Measurements from ENCODE around the gene TRIOBP. TPM values are rescaled to one million over a fixed set of nuclear protein-coding genes. Genes with fewer than 3 reads are reported as not detected.

Gene TRIOBP
- total and polyA plus RNA-seq, 2 of the 13 experiments (the other 11 are each of a cell fraction or from before 2014, with no cell fraction given): 6.1 to 15.4 TPM

GRCh38 chr22:37734964-37735451, 38.2 kb downstream of the TRIOBP start (continued):
- TF ChIP-seq ZFP90 (CRISPR knock-in tag; IDR thresholded peaks at IDR 0.05; ENCODE audit: borderline replicate concordance) (peak; percentile 84; the same call in 1 of the 2 replicates), PHF8 (CRISPR knock-in tag; IDR thresholded peaks at IDR 0.05) (no peak; the same call in 1 of the 2 replicates), NRL (CRISPR knock-in tag; IDR thresholded peaks at IDR 0.05; ENCODE audit: borderline replicate concordance) (0 out of 2 replicates have a peak, but pooled peaks have one; percentile 13), GABPB1 (CRISPR knock-in tag; IDR thresholded peaks at IDR 0.05) (peak; percentile 65), SALL2 (CRISPR knock-in tag; IDR thresholded peaks at IDR 0.05) (no peak), U2AF2 (IDR thresholded peaks at IDR 0.05; ENCODE audit: low read depth, low read length) (no peak), GFI1 (CRISPR knock-in tag; IDR thresholded peaks at IDR 0.05; ENCODE audit: borderline replicate concordance) (no peak), ZBTB8A (CRISPR knock-in tag; IDR thresholded peaks at IDR 0.05; ENCODE audit: borderline replicate concordance, low read depth) (no peak), ZNF777 (CRISPR knock-in tag; IDR thresholded peaks at IDR 0.05) (no peak), MAFG (CRISPR knock-in tag; IDR thresholded peaks at IDR 0.05) (no peak; the same call in 1 of the 2 replicates), ZSCAN12 (CRISPR knock-in tag; IDR thresholded peaks at IDR 0.05) (no peak), ZNF34 (CRISPR knock-in tag; IDR thresholded peaks at IDR 0.05; ENCODE audit: borderline replicate concordance) (no peak), ZFP41 (CRISPR knock-in tag; IDR thresholded peaks at IDR 0.05; ENCODE audit: borderline replicate concordance) (no peak), FLYWCH1 (CRISPR knock-in tag; IDR thresholded peaks at IDR 0.05) (no peak), SP5 (CRISPR knock-in tag; IDR thresholded peaks at IDR 0.05; ENCODE audit: borderline replicate concordance, low read depth) (no peak), ZBTB33 (CRISPR knock-in tag; IDR thresholded peaks at IDR 0.05) (no peak), ZNF747 (CRISPR knock-in tag; IDR thresholded peaks at IDR 0.05; ENCODE audit: borderline replicate concordance) (no peak), TFDP2 (CRISPR knock-in tag; IDR thresholded peaks at IDR 0.05) (no peak; the same call in 1 of the 2 replicates), ZNF282 (IDR thresholded peaks at IDR 0.05; ENCODE audit: partially characterized antibody) (no peak), ZNF768 (CRISPR knock-in tag; IDR thresholded peaks at IDR 0.05) (peak; percentile 82; the same call in 1 of the 2 replicates), ZNF570 (CRISPR knock-in tag; IDR thresholded peaks at IDR 0.05; ENCODE audit: borderline replicate concordance) (no peak), EEA1 (CRISPR knock-in tag; IDR thresholded peaks at IDR 0.05; ENCODE audit: borderline replicate concordance) (no peak), REPIN1 (CRISPR knock-in tag; IDR thresholded peaks at IDR 0.05; ENCODE audit: borderline replicate concordance, low read depth) (no peak), ZNF577 (CRISPR knock-in tag; IDR thresholded peaks at IDR 0.05; ENCODE audit: borderline replicate concordance, low read depth) (no peak), POGZ (CRISPR knock-in tag; IDR thresholded peaks at IDR 0.05) (no peak), HBP1 (CRISPR knock-in tag; IDR thresholded peaks at IDR 0.05; ENCODE audit: low read depth) (no peak), DPF2 (CRISPR knock-in tag; IDR thresholded peaks at IDR 0.05; ENCODE audit: borderline replicate concordance, low read depth) (no peak), ZNF24 (IDR thresholded peaks at IDR 0.05) (no peak), ZNF234 (CRISPR knock-in tag; conservative IDR thresholded peaks at IDR 0.05) (no peak)
